B cell (primary cell): Measurements from ENCODE around the gene NFATC1. TPM values are rescaled to one million over a fixed set of nuclear protein-coding genes. Genes with fewer than 3 reads are reported as not detected.

Experiments used
- ATAC-seq: fragments of 200-7000 bp; cut with Tn5 transposase; one replicate; pipeline ENCODE4 v1.10.0; 2021; ENCODE audit warnings: low read depth, mild to moderate bottlenecking, moderate number of reproducible peaks, moderate library complexity
- CTCF ChIA-PET: fragments of 350-600 bp; sonication (Branson Sonifier 250); formaldehyde crosslinking; loops from one replicate; lab custom pipeline; 2021; ENCODE audit warnings: antibody characterized with exemption, inconsistent platforms; lab: Charles Lee
- POLR2A ChIA-PET: fragments of 350-600 bp; sonication (Branson Sonifier 250); formaldehyde crosslinking; loops from one replicate; lab custom pipeline; 2021; ENCODE audit warnings: antibody characterized with exemption; lab: Charles Lee
- DNase-seq: peaks from one replicate; pipeline ENCODE4 v3.0.0; 2013
- H2AFZ ChIP-seq: 2 replicates; pipeline ENCODE4 v1.6.1; 2012; ENCODE audit warnings: mild to moderate bottlenecking, low read depth, low read length; ENCODE audit not compliant: insufficient read depth, poor library complexity, severe bottlenecking
- H3K27ac ChIP-seq, 2 donors: 1 replicate in 1 of 2; 2 replicates in 1 of 2; pipeline ENCODE4 v1.5.1; 2012 to 2013; ENCODE audit warnings: low read length in 2 of 2, mild to moderate bottlenecking in 2 of 2, moderate library complexity in 1 of 2
- H3K27me3 ChIP-seq, 4 experiments: fragments of 200-600 bp in 1 of 4; sonication (generic) in 1 of 4; replicated peaks in 1 of 4; 1 replicate in 2 of 4; 2 replicates in 2 of 4; pipeline versions ENCODE4 v1.6.1 to v1.7.0; 2013 to 2016; ENCODE audit warnings: low read length in 3 of 4, mild to moderate bottlenecking in 2 of 4, mixed read lengths in 1 of 4, moderate library complexity in 1 of 4; ENCODE audit not compliant: insufficient read depth in 4 of 4, control insufficient read depth in 3 of 4; ENCODE audit errors: control extremely low read depth in 1 of 4
- H3K36me3 ChIP-seq, 2 experiments: replicated peaks in 1 of 2; 1 replicate in 1 of 2; 2 replicates in 1 of 2; pipeline versions ENCODE4 v1.6.1 to v1.7.1; 2013; ENCODE audit warnings: low read length in 1 of 2; ENCODE audit not compliant: insufficient read depth in 2 of 2, control insufficient read depth in 1 of 2; ENCODE audit errors: control extremely low read depth in 1 of 2, extremely low read depth in 1 of 2
- H3K4me1 ChIP-seq, 2 donors: fragments of 200-600 bp in 1 of 2; sonication (generic) in 1 of 2; 1 replicate in 1 of 2; 2 replicates in 1 of 2; pipeline versions ENCODE4 v1.5.1 to v1.6.1; 2013 to 2017; ENCODE audit warnings: low read length in 2 of 2; ENCODE audit not compliant: control insufficient read depth in 2 of 2, insufficient read depth in 2 of 2
- H3K4me2 ChIP-seq: replicated peaks from 2 replicates; pipeline ENCODE3; 2012; ENCODE audit warnings: mild to moderate bottlenecking, low read depth, low read length; ENCODE audit not compliant: poor library complexity, severe bottlenecking
- H3K4me3 ChIP-seq, 5 experiments: fragments of 200-600 bp in 1 of 5; sonication (generic) in 1 of 5; 1 replicate in 3 of 5; 2 replicates in 2 of 5; pipeline versions ENCODE4 v1.5.1 to v1.7.0; 2011 to 2016; ENCODE audit warnings: low read length in 4 of 5, mild to moderate bottlenecking in 4 of 5, low read depth in 2 of 5, control low read depth in 1 of 5, moderate library complexity in 1 of 5; ENCODE audit not compliant: insufficient read depth in 1 of 5; ENCODE audit errors: control extremely low read depth in 1 of 5, extremely low read depth in 1 of 5
- H3K79me2 ChIP-seq: fragments of 200-600 bp; sonication (generic); one replicate; pipeline ENCODE4 v1.6.0; 2016; ENCODE audit warnings: low read length; ENCODE audit not compliant: control insufficient read depth, insufficient read depth
- H3K9ac ChIP-seq: fragments of 200-600 bp; sonication (generic); 2 replicates; pipeline ENCODE4 v1.6.1; 2017; ENCODE audit warnings: mild to moderate bottlenecking, low read length, moderate library complexity
- H3K9me3 ChIP-seq, 3 donors: one replicate each; pipeline versions ENCODE4 v1.6.1 to v1.7.1; 2013; ENCODE audit warnings: low read length in 2 of 3; ENCODE audit not compliant: control insufficient read depth in 2 of 3, insufficient read depth in 1 of 3; ENCODE audit errors: control extremely low read depth in 1 of 3
- H4K20me1 ChIP-seq: 2 replicates; pipeline ENCODE4 v1.6.0; 2012; ENCODE audit warnings: mild to moderate bottlenecking, low read length; ENCODE audit not compliant: insufficient read depth, control insufficient read depth, poor library complexity, severe bottlenecking
- H3K27ac Mint-ChIP-seq: one replicate; pipeline ENCODE4 v1.8.0; 2021; ENCODE audit warnings: mixed read lengths
- H3K27me3 Mint-ChIP-seq: one replicate; pipeline ENCODE4 v1.8.0; 2021; ENCODE audit warnings: mixed read lengths
- H3K4me1 Mint-ChIP-seq: one replicate; pipeline ENCODE4 v1.8.0; 2021; ENCODE audit warnings: mixed read lengths
- H3K4me3 Mint-ChIP-seq: one replicate; pipeline ENCODE4 v1.8.0; 2021; ENCODE audit warnings: mixed read lengths
- H3K9me3 Mint-ChIP-seq: one replicate; pipeline ENCODE4 v1.8.0; 2022; ENCODE audit warnings: mixed read lengths; ENCODE audit not compliant: insufficient read depth
- EZH2 ChIP-seq: IDR thresholded peaks from 2 replicates; pipeline ENCODE4 v1.6.1; 2012; ENCODE audit warnings: borderline replicate concordance, low read depth, mild to moderate bottlenecking, moderate library complexity, low read length; ENCODE audit not compliant: insufficient read depth, poor library complexity, severe bottlenecking
- WGBS: methylation state at CpG from one replicate; pipeline ENCODE4 v1.1.5; 2013; ENCODE audit warnings: missing lambda C conversion rate; ENCODE audit not compliant: insufficient coverage; 5-methylcytosine and 5-hydroxymethylcytosine counted together
- intact Hi-C: fragments of 100-400 bp; cut with micrococcal nuclease; formaldehyde crosslinking; loops from one replicate; pipeline ENCODE4 v1.10.0; 2022
- polyA plus RNA-seq: library from polyadenylated mRNA; depleted of rRNA; stranded (reverse); fragments of >200 nt; gene quantifications from 2 replicates; pipeline ENCODE4 v1.2.3, GENCODE V29; 2012
- total RNA-seq, 2 donors: library from RNA; stranded (reverse); fragments of 120-200 nt in 1 of 2; gene quantifications; 1 replicate in 1 of 2; 2 replicates in 1 of 2; pipeline versions ENCODE4 v1.2.3 to v1.2.4, GENCODE V29; 2013 to 2022
- TF ChIP-seq, protein P1 (sequence below): fragments of 200-600 bp; IDR thresholded peaks from one replicate; pipeline ENCODE4 v1.8.0; 2022; ENCODE audit warnings: antibody characterized with exemption, mild to moderate bottlenecking

Gene NFATC1
- total and polyA plus RNA-seq, 2 donors (not counting 1 experiment from before 2014, with no cell fraction given): 32.2 to 108 TPM

DNA sequence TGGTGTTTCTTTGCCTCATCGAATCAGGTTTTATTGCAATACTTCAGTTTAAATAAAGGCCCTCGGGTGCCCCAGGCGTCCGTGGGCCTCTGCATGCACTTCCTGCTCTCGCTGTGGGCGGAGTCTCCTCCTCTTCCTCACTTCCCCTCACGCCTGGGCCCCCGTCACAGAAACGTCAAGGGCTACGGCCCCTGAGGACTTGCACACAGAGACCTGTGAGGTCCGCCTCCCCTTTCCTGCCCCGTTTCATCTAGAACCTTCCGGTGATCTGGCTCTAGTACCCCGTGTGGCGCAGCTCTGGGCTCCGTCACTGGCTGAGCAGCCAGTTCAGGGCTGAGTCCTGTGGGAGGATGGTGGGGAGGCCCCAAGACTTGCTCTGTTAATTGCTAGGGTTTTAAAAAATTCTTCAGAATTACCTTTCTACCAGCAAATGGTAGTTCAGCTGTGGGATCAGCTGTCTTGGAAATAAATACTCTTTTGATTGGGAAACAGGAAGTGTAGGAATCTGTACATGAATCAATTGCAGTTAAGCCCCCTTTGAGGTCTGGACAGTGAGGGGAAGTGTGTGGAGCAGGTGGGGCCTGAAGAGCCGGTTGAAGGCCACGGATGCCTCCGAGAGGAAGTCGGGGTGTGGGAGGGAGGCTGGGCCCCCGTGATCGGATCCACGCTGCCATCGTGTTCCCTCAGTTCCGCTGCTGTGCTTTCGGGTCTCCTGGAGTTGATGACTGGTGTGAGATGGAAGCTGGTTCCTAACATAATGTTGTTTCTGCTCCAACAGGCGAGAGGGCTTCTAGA lies 10.2 kb downstream of the NFATC1 start:
- Histone ChIP-seq H3K27ac (peak overlapping the region; percentile 91 to 97), H3K36me3 (peaks cover 0 to 36% of the 10 kb centered on the region in 2 experiments), H3K4me2 (peak overlapping the region; percentile 62), H2AFZ (peak overlapping the region; percentile 3), H3K9me3 (no peaks in the 10 kb centered on the region), H3K79me2 (peaks cover 97% of the 10 kb centered on the region), H3K9ac (peak overlapping the region; percentile 42), H3K4me3 (peak overlapping the region; percentile 19 to 45 (median 35)), H3K27me3 (no peaks in the 10 kb centered on the region), H3K4me1 (peaks cover 60 to 63% of the 10 kb centered on the region in 2 donors), H4K20me1 (peaks cover 53% of the 10 kb centered on the region)
- DNase-seq (peak; percentile 96), ATAC-seq (peak; percentile 89)
- Mint-ChIP-seq H3K9me3 (no peaks in the 10 kb centered on the region), H3K27me3 (no peaks in the 10 kb centered on the region), H3K4me3 (peak overlapping the region; percentile 79), H3K27ac (peak overlapping the region; percentile 92), H3K4me1 (peaks cover 71% of the 10 kb centered on the region)
- ChIA-PET CTCF (interaction anchor here (0.7 to 2.2 kb wide), 15 partner anchors 9 to 239 kb away, joined by 3 to 10 read pairs (median 5); no protein-coding TSS in a partner anchor), POLR2A (interaction anchor here (0.6 to 1.7 kb wide), 5 partner anchors 9 to 341 kb away, joined by 3 to 5 read pairs (median 4); no protein-coding TSS in a partner anchor)
- no peak for TF ChIP-seq EZH2
- TF ChIP-seq, protein P1, sequence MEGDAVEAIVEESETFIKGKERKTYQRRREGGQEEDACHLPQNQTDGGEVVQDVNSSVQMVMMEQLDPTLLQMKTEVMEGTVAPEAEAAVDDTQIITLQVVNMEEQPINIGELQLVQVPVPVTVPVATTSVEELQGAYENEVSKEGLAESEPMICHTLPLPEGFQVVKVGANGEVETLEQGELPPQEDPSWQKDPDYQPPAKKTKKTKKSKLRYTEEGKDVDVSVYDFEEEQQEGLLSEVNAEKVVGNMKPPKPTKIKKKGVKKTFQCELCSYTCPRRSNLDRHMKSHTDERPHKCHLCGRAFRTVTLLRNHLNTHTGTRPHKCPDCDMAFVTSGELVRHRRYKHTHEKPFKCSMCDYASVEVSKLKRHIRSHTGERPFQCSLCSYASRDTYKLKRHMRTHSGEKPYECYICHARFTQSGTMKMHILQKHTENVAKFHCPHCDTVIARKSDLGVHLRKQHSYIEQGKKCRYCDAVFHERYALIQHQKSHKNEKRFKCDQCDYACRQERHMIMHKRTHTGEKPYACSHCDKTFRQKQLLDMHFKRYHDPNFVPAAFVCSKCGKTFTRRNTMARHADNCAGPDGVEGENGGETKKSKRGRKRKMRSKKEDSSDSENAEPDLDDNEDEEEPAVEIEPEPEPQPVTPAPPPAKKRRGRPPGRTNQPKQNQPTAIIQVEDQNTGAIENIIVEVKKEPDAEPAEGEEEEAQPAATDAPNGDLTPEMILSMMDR: no peak
- 9% methylated on average over 20 of the region's 27 CpGs for WGBS
- intact Hi-C loops: loop anchor here (1.0 to 5.0 kb wide), 4 partner anchors 55 to 626 kb away; partner anchors contain the start of genes CTDP1 and RBFA
